Neutrophil (primary cell): ENCODE measurements around the gene SLC9A5.

Experiments used
- H3K27ac ChIP-seq: fragments of 200-600 bp; sonication (generic); 2 replicates; pipeline ENCODE4 v1.5.1; 2016; ENCODE audit warnings: mild to moderate bottlenecking, moderate library complexity
- H3K27me3 ChIP-seq: fragments of 200-600 bp; sonication (generic); 2 replicates; pipeline ENCODE4 v1.6.0; 2016; ENCODE audit warnings: mild to moderate bottlenecking
- H3K36me3 ChIP-seq: fragments of 200-600 bp; sonication (generic); 2 replicates; pipeline ENCODE4 v1.5.1; 2017
- H3K4me1 ChIP-seq, 2 experiments: fragments of 200-600 bp in 1 of 2; sonication (generic) in 1 of 2; 1 replicate in 1 of 2; 2 replicates in 1 of 2; pipeline versions ENCODE4 v1.5.1 to v1.6.1; 2013 to 2016; ENCODE audit warnings: low read depth in 1 of 2, low read length in 1 of 2, mild to moderate bottlenecking in 1 of 2, moderate library complexity in 1 of 2; ENCODE audit not compliant: control insufficient read depth in 1 of 2, insufficient read depth in 1 of 2
- H3K4me3 ChIP-seq, 2 experiments: fragments of 200-600 bp in 1 of 2; sonication (generic) in 1 of 2; 1 replicate in 1 of 2; 2 replicates in 1 of 2; pipeline ENCODE4 v1.5.1; 2013 to 2016; ENCODE audit warnings: low read depth in 1 of 2, low read length in 1 of 2, mild to moderate bottlenecking in 1 of 2, moderate library complexity in 1 of 2
- H3K9me3 ChIP-seq: fragments of 200-600 bp; sonication (generic); 2 replicates; pipeline ENCODE4 v1.5.1; 2016
- CTCF ChIP-seq: fragments of 200-600 bp; sonication (generic); IDR thresholded peaks from 2 replicates; pipeline ENCODE4 v1.5.1; 2016; ENCODE audit warnings: antibody characterized with exemption

The SLC9A5 gene

GRCh38 chr16:67283826-67284555, 35.2 kb downstream of the SLC9A5 start:
- no peaks in the 10 kb centered on the region for H3K9me3 ChIP-seq
- H3K27ac ChIP-seq, result no peak overlapping the region
- TF ChIP-seq CTCF, result no peak
- H3K4me1 ChIP-seq, result peaks cover 5 to 7% of the 10 kb centered on the region in 2 experiments
- H3K36me3 ChIP-seq, result no peaks in the 10 kb centered on the region
- H3K4me3 ChIP-seq, result no peak overlapping the region
- no peaks in the 10 kb centered on the region for H3K27me3 ChIP-seq

- no peak for TF ChIP-seq CTCF
- Histone ChIP-seq H3K27me3 (no peaks in the 10 kb centered on the region), H3K36me3 (no peaks in the 10 kb centered on the region), H3K4me3 (no peak overlapping the region), H3K27ac (no peak overlapping the region), H3K4me1 (no peaks in the 10 kb centered on the region), H3K9me3 (no peaks in the 10 kb centered on the region)
Observed at GRCh38 chr16:67284699-67285646, 36.2 kb downstream of the SLC9A5 start.

- no peak overlapping the region for H3K27ac ChIP-seq
- no peaks in the 10 kb centered on the region for H3K36me3 ChIP-seq
- no peak for TF ChIP-seq CTCF
- H3K9me3 ChIP-seq, result no peaks in the 10 kb centered on the region
- no peaks in the 10 kb centered on the region for H3K4me1 ChIP-seq
- H3K27me3 ChIP-seq, result no peaks in the 10 kb centered on the region
- no peak overlapping the region for H3K4me3 ChIP-seq
Observed at GRCh38 chr16:67286441-67287235, 37.9 kb downstream of the SLC9A5 start.

- H3K4me3 ChIP-seq, result no peak overlapping the region
- no peaks in the 10 kb centered on the region for H3K4me1 ChIP-seq
- TF ChIP-seq CTCF, result no peak
- H3K9me3 ChIP-seq, result no peaks in the 10 kb centered on the region
- H3K36me3 ChIP-seq, result no peaks in the 10 kb centered on the region
- H3K27me3 ChIP-seq, result no peaks in the 10 kb centered on the region
- no peak overlapping the region for H3K27ac ChIP-seq
Observed at GRCh38 chr16:67287960-67288359, 39.2 kb downstream of the SLC9A5 start.

GRCh38 chr16:67291461-67291860, 42.7 kb downstream of the SLC9A5 start:
- Histone ChIP-seq H3K27me3 (no peaks in the 10 kb centered on the region), H3K4me3 (no peak overlapping the region), H3K4me1 (no peaks in the 10 kb centered on the region), H3K27ac (no peak overlapping the region), H3K9me3 (no peaks in the 10 kb centered on the region), H3K36me3 (no peaks in the 10 kb centered on the region)
- no peak for TF ChIP-seq CTCF
